SHP77 treated with DMSO at 0.1 percent for 48 hours (cell line): ENCODE data around the gene TDRD7.
"Not testable (repeated sequence)": the region's sequence is repeated elsewhere in the genome, so short reads cannot be mapped to it uniquely, and the experiment has no call there.

Experiments used
- DNase-seq: peaks from one replicate; lab custom pipeline; 2025; lab: John Stamatoyannopoulos, UW

The TDRD7 gene

DNA sequence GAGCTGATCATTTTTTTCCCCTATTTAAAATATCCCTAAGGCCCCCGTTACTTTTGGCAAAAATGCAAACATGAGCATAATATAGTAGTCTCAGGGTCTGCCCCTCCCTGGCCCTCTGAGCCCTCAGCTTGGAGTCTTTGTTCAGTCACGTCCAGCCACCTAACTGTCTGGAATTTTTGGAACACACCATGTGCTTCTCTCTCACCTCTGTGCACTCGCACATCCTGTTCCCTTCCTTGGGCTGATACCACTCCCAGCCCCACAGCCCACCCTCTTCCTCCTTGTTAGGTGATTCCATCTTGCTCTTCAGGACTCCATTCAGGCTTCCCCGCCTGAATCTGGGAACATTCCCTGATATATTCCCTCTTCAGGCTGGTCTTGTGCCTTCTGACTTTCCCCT is 16.0 kb downstream of the TDRD7 start:
- no peak for DNase-seq

DNA sequence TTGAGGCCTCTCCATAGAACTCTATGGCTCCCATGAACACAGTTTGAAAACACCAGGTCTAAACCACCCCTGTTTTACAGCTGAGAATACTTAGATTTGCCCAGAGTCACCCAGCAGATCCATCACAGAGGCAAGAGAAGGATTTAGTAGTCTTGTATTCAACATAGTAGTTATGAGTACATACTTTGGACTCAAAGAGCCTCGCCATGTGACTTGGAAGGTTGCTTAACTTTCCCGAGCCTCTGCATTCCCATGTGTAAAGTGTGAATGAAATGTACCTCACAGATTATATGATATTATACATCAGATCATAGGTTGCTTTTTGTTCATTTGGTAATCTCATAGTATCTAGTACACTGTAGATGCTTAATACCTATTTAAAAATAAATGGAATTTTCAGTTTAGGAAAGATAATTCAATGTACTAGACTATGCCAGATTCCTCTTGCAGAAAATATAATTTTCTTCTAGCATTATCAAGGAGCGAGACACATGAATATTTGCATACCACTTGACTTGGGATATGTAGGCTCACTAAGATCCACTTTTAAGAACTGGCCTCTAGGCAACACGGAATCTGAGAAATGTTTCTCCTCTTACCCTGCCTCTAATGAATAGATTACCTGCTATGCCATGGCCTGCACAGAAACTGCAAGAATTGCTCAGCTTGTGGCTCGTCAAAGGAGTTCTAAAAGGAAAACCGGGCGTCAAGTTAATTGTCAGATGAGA is 18.6 kb downstream of the TDRD7 start:
- no peak for DNase-seq

DNA sequence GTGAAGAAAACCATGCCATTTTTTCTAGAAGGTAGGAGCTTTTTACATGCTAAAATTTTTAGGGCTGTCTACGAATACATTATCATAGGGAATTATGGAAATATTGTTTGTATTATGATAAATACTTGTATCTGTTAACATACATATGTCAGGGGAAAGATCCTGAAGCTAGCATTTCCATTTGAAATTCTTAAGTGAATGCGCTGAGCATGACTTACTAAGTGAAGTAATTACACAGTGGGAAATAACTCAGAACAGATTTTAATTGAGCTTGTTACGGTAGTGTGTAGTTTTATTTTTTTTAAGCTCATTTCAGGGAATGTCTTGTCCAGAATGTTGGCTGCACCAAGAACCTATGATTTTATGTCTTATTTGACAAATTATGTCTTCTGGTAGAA is 19.1 kb downstream of the TDRD7 start:
- DNase-seq = no peak

DNA sequence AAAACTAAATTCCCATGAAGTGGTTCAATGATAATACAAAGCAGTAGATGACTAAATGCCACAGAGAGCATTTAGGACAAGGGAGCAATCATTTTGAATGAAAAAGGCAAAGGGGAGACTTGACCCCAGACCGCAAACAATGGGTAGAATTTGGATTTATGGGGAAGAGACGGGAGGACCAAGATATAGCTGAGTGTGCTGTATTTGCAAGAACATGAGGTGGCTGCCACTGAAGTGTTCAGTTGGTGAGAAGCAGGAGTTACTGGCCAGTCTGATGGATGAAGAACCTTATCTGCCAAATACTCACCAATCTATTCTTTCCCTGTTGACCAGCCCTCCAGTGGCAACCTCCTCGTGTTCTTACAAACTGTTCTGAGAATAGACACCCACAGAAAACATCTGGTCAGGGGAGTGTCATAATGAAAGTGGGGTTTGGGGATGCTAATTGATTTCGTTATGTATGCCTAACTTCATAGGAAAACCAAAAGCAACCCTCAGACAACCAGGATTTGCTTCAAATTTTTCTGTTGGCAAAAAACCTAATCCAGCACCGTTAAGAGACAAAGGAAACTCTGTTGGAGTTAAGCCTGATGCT is 19.8 kb downstream of the TDRD7 start:
- DNase-seq = no peak

DNA sequence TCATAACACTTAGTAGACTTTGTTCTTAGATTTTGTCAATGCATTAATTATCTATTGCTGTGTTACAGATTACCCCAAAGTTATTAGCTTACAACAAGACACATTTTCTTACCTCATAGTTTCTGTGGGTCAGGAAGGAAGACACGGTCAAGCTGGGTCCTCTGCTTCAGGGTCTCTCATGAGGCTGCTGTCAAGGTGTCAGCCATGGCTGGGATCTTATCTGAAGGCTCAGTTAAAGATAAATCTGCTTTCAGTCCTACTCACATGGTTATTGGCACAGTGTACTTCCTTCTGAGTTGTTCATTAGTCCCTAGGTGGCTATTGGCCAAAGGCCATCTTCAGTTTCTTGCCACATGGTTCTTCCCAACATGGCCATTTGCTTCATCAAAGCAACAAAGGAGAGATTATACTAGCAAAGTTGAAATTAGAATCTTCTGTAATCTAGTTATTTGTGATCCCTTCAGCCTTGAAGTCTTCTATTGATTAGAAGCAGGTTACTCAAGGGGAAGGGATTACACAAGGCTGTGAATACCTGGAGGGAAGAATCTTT is 25.2 kb downstream of the TDRD7 start:
- no peak for DNase-seq

DNA sequence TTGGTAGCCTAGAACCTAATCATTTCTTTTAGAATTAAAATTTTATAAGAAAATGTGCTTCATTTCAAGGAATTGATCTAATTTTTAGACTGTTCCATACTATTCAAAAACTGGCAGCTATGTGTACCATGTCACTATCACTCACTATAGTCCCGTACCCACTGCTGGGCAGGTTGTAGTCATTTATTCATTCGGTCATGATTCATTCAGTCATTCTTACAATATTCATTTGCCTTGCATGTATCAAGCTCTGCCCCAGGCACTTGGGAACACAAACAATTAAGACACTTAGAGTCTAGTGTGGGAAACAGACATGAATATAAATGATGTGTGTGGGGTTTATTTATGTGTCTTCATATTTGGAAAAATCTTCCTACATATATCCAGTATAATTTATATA is 26.4 kb downstream of the TDRD7 start:
- DNase-seq = no peak

DNA sequence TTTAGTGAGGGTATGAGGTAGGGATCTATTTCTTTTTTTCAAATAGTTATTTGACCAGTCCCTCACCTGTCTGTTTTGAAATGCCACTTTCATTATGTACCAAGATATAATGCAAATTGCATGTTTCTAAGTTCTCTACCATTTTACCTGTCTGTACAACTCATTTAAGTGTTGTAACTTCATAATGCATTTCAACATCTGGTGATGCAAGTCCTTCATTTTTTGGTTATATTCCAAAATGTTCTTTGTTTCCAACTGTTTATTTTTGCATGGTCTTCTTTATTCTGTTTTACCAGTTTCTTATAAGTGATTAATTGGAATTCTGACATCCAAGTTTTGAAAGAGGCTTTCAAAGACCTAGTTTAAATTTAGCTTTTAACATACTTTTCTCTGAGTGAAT is 26.8 kb downstream of the TDRD7 start:
- no peak for DNase-seq

DNA sequence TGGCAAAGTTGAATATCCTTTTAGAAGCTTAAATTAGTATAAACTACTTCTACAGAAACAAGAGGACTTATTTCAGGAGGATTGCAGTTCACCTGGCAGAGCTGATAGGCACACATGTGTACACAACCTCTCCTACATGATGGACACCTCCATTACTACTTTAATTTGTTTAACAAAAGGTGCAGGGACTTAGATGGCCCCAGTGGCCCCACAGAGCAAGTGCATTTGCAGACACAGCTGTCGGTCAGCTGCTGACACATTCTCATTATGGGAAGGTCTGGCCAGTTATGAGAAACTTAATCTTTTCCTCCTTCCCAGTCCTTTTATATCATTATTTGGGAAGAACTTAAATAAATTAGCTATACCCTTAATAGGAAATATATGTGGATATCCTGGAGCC is 28.3 kb downstream of the TDRD7 start:
- peak; percentile 13 for DNase-seq

DNA sequence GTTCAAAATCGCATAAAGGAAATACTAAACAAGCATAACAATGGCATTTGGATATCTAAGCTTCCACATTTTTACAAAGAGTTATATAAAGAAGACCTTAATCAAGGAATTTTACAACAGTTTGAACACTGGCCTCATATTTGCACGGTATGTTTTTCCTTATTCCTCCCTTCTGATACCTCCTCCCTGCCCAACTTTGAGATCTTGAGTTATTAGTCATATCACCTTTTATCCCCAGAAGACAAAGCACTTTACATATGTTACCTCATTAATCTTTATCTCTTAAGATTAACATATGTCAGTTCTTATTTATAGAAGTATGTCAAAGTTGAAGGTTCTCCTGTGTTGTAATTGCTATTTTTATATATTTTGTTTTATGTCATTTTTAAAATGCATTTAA is 29.8 kb downstream of the TDRD7 start:
- DNase-seq = no peak

DNA sequence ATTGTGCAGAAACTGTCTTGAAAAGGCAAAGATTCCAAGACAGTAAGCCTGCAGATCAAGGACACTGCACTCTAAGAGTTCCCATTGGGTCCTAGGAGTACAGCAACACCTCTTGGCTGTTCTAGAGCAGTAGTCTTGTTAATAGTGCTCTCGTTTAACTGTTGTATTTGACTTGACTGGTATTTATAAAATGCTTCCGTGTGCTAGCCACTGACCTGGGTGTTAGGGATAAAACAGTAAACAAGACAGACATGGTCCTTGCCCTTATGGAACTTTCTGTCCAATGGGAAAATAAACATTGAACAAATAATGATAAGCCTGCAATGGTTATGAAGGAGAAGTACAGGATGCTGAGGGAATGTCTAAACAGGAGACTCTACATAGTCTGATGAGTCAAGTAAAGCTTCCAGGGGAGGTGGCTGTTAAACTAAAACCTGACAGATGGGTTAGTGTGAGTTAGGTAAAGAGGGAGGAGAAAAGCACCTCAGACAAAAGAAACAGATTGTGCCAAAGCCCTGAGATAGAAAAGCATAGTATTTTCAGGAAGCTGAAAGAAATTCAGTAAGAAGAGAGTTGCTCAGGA is 33.3 kb downstream of the TDRD7 start:
- DNase-seq = no peak

DNA sequence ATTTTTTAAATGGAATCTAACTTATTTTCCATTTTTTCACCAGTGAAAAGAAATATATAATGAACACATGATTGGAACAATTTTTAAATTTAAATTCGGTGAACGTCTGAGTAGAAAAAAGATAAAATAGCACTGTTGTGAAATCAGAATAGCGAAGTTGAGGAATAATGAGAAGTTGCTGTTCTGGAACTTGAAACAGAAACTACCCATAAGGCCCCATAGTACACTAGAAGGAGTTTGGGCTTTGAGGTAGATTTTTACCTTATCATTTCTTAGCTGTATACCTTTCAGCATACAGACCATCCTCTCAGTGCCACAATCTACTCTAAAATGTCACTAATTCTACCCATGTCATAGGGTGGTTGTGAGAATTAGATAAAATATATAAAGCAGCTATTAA is 35.1 kb downstream of the TDRD7 start:
- no peak for DNase-seq

DNA sequence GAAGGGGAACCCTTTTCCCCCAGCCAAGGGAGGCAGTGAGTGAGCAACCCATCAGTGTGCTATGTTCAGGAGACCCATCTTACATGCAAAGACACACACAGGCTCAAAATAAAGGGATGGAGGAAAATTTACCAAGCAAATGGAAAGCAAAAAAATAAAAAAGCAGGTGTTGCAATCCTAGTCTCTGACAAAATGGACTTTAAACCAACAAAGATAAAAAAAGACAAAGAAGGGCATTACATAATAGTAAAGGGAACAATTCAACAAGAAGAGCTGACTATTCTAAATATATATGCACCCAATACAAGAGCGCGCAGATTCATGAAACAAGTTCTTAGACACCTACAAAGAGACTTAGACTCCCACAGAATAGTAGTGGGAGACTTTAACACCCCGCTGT is 41.7 kb downstream of the TDRD7 start:
- not testable (repeated sequence) for DNase-seq

DNA sequence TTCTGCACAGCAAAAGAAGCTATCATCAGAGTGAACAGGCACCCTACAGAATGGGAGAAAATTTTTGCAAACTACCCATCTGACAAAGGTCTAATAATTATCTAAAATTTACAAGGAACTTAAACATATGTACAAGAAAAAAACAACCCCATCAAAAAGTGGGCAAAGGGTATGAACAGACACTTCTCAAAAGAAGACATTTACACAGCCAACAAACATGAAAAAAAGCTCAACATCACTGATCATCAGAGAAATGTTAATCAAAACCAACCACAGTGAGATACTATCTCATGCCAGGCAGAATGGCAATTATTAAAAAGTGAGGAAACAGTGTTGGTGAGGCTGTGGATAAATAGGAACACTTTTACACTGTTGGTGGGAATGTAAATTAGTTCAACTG is 44.9 kb downstream of the TDRD7 start:
- not testable (repeated sequence) for DNase-seq

DNA sequence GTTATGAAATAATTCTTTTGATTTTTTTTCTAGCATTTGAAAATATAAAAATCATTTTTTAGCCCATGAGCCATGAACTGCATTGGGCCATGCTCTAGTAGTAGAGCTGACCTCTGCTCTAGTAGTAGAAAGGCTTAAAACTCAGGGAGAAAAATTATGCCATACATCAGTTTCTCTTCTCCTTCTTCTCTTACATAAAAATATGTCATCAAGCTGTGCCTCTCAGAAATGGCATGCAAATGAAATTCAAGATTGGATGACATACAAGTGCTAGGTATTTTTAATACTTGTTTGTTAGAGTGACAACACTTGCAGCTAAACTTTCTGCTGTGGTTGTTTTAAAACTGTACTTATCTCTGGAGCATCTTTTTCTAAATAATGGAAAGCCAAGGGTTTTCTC is 47.4 kb downstream of the TDRD7 start:
- DNase-seq = no peak

DNA sequence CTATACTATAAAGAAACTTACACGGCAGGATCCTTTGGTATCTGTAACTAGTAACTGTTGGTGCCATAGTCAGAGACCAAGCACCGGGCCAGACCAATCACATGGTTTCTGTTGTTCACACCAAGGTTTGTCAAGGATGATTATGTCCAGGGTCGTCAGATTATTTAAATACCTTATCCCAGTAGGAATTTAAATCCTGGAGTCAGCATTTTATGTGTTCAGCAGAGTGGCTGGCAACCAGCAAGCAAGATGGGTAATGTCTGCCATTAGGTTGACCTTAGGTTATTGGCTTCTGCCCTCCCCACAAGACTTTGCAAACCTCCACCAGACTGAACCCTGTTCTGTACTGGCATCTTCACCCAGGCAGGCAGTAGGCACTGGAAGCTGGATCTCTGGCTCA is 50.3 kb downstream of the TDRD7 start:
- no peak for DNase-seq

DNA sequence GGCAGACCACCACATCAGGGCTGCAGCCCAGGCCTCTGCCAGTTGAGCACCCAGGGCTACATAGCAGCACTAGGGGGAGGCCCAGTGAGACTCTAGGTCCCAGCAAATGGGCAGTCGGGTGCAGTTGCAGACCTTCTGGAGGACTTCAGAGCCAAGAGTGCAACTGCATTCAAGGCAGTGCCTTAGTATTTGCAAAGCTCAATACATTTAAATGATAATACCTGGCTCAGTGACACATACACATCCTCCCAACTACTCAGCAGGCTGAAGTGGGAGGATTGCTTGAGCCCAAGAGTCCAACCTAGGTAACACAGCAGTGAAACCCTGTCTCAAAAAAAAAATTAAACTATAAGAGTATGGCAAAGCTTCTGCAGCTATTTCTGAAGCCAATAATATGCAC is 51.0 kb downstream of the TDRD7 start:
- DNase-seq = no peak

DNA sequence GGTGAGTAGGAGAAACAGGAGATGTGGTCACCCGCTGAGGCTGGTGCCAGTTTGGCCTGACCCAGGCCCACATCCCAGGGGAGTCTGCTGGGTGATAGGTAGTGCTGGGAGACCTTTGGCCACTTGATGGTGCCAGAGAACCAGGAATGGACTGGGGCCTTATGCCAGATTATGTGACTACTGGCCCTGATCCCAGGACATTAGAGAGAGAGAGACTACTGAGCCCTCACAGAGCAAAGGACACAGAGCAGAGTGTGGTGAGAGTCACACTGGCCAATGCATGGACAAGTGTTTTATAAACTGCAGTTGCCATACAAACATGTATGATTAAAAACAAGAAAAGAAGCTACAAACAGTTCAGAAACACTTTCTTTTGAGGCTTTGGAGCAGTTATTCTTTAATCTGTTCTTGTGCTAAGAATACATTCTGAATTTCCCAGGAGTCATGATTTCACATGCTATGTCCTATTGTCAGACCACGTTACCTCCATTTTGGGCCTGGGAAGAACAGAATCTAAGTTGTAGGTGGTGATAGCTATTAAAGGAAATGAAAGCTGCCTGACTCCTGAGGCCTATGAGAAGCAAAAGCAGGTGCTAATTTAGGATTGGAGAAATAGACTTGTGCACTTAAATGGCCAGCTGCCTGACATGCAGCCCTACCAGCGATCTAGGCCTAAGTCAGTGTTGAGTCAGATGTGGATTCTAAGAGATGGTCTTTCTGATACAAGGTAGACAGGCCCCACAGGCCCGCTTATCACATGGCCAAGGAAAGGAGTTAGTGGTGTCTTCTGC is 57.0 kb downstream of the TDRD7 start:
- peak; percentile 19 for DNase-seq

DNA sequence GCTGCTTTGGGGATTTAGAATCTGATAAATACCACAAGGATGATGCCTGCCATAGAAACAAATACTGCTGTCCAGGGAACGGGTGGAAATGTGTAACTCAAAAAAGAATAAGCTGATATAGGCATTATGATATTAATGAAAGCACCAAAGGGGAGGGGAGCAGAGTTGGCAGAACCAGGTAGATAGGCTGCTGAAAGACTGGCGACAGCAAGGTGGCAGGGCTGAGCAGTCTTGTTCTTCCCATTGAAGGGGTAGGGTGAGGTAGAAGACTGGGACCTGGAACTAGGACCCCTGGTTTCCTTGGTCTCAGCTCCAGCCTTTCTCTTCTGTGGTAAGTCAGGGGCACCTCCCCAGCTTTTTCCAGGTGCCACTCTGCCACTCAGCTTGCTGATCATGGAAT is 58.2 kb downstream of the TDRD7 start:
- DNase-seq = no peak

DNA sequence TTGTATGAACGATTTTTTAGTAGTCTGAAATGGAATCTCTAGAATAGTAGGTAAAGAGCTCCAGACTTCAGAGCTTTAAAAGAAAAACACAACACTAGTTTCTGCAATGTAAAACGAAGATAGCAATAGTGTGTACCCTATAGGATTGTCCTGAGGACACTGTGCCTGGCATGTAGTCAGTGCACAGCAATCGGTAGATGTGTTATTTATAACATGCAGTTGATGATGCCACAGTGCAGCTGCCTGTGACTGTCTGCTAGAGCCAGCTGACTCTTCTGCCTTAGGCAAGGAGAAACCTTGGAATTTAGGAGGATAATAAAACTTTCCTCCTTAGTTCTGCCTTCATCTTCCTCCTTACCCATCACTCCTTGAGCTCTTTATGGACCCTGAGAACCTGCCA is 61.8 kb downstream of the TDRD7 start:
- DNase-seq = no peak

DNA sequence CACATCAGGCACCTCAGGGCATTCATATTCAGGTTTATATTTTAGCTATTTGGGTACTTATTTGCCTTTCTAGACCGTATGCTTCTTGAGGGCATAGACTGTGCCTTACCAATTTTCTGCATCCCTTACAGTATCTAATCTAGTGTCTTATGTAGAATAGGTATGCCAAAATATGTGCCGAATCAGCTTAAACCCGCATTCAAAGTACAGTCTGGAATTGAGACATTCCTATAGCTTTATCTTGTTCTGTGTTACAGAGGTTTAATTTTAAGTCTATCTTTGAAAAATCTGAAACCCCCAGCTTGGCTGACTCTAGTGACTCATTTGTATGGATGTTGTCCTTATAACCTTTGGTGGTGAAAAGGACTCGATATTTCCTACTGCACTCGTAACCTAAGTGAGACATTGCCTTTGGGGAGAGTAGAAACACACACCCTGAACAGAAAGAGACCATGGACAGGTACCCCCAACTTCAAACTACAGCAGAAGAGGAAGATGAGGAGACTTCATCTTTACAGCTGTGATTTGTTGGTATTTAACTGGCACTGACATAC is 62.6 kb downstream of the TDRD7 start:
- DNase-seq = no peak

DNA sequence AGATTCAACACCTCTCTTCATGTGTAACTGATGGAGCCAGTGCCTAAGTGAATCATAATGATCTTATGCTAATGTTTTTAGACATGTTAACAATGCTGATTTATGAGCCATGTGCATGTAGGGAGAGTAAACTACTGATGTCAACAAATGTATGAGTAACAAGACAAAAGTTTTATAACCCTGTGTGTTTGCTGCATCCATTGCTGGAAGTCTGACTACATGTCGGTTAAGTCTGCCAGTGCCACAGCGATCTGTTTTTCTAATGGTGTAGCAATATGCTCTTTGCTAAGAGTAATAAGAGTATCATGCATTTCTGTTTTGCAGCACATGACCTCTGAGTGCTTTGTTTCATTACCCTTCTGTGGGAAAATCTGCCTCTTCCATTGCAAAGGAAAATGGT is 63.2 kb downstream of the TDRD7 start:
- no peak for DNase-seq

DNA sequence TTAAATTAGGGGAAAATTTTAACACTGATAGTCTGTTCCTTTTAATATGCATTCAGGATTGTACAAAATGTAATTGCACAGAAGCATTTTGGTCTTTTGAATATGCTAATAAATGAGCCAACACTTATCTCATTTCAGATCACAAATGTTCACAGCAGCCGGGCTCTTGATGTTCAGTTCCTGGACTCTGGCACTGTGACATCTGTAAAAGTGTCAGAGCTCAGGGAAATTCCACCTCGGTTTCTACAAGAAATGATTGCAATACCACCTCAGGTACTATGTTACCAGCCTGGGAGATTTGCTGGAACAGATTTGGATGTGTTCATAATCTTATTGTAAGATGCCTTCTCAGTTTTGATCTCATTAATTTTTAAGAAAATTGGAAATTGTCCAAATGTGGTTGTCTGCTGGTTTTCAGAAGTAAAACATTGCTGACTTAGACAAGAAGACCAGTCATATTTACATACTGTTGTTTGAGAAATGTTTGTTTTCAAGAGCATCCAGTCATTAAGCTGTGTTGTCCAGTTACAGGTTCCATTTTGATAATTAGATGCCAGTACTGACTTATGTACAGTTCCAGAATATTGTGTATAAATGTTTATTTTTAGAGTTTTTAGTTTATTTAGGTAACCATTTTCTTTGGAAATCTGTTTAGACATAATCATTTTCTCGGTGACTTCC is 66.5 kb downstream of the TDRD7 start:
- no peak for DNase-seq
